ENCODE data around the gene KDM2A.

Gene KDM2A

DNA sequence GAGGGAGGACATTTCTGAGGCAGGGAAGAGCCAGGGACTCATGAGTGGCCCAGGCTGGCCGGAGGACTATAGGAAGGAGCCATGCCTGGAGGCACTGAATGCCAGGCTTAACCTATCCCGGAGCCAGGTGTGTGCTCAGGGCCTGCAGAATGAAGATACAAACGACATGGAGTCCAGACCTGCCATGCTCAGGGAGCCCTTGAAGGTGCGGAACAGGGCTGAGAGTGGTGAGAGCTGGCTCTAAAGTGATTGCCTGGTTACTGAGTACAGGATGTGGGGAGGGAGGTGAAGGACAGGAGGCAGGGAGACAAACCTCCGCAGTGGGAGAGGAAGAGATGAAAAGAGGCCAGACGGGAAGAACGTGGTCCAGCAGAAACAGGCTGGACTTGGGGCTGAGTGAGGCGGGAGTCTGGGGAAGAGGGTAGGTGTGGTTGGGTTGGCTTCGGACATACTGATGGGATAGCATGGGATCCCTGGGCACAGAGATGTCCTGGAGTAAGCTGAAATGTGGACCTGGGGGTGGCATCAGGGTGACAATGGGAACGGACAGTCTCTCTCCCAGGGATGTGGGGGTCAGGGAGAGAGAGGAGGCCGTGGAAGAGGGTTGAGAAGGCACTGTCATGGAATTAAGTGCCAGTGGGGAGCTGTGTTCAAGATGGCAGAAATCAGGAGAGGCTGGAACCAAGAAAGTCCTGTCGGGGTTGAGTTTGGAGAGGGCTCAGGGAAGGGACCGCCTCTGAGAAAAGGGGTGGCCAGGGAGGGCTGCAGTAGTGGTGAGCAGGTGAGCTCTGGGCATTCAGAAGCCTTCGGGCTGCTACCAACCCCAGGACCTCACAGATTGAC is 168.5 kb downstream of the KDM2A start:
- no peak for DNase-seq

DNA sequence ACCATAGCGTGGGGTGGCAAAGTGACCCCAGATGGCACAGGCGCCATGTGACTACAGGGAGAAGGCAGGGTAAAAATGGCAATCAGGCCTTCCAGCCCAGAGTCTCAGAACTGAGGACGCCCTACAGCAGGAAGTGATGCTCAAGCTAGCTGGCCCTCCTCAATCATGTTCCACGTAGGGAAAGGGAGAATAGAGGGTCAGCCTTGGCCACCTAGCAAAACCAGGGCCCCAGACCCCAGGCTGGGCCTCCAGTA is 169.1 kb downstream of the KDM2A start:
- no peak for DNase-seq

DNA sequence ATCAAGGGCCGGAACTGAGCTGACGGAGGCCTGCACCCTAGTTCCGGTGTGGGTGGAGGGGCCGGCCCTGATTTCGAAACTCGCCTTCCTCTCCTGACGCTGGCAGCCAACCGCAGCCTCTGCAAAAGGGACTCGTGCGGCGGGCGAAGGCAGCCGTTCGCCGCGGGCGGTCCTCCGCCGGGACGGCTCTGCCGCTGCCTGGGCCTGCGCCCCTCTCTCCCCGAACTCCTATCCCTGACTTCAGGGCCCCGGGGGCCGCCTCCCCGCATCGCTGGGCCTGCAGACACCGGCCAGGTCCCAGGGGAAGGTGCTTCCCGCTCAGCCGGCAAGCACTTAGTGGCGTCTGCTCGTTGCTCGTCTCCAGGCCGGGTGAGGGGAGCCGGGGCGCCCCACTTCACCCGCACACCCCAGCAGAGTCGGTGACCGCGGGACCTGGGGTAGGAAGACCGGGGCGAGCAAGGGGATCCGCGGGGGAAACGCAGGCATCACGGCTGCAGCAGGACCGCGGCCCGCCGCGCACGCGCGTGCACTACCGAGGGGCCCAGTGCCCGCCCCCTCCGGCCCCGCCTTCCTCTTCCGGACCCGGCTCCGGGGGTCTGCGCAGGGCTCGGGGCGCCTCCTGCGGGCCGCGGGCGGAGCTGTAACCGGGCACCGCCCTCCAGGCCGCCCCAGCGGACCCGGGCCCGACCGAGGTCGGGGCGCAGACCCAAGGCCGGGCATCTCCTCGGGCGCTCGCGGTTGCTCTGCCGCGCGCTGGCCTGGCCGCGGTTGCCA is 169.6 kb downstream of the KDM2A start:
- DNase-seq: peak; percentile 78

DNA sequence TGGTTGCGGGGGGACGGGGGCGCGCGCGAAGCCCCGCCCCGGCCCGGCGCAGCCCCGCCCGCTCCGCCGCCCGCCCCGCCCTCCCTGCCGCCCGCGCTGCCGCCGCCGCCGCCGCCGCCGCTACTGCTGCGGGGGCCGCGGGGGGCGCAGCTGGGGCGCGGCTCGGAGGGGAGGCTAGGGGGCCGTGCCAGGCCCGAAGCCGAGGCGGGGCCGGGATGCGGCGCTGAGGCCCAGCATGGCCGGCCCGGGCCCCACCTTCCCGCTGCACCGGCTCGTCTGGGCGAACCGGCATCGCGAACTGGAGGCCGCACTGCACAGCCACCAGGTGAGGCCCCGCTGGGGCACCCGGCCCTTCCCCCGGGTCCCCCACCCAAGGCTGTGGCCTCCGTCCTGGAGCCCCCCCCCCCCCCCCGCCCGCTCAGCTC is 170.2 kb downstream of the KDM2A start, which contains the start of gene ANKRD13D:
TSS of gene ANKRD13D (plus strand) at position 78 of the 425 bp plus-strand sequence. CDS start at position 236, 158 bp downstream.
- peak; percentile 64 for DNase-seq

DNA sequence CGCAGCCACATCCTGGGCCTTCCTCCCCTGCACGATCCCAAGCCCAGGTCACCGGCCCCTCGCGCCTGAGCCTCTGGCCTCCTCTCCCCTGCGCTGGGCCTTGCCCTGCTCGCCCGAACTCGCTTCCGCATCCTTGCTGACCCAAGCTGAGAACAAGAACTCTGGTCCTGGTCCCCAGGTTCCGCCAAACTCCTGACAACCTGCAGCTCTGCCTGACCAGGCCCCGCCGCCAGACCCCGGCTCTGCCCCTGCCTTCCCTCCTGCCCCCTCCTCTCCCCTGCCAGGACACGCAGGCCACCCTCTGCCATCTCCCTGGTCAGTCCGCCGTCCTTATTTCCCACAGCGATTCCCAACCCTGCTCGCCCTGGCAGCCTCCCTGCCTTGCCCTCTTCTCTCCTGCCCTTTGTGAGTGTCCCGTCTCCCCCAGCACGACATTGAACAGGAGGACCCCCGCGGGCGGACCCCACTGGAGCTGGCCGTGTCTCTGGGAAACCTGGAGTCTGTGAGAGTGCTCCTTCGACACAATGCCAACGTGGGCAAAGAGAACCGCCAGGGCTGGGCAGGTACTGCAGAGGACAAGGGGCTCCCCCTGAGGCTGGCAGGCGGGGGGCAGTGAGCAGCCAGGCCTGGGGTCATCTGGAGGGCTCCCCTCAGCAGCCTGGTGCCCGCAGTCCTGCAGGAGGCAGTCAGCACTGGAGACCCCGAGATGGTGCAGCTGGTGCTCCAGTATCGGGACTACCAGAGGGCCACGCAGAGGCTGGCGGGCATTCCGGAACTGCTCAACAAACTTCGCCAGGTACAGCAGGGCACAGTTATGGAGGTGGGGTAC is 170.8 kb downstream of the KDM2A start:
- DNase-seq: no peak

DNA sequence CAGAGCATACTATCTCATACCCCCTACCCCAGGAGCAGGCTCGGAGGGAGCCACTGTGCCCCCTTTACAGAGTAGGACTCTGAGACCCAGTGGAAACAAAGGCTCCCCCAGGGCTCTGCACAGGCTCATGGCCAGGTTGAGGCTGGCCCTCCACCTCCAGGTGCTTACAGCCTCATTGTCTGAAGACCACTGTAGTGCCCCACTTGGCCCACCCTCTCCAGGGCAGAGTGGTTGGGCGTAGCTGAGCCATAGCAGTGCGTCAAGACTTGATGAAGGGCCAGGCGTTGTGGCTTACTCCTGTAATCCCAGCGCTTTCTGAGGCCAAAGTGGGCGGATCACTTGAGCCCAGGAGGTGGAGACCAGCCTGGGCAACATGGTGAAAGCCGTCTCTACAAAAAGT is 171.7 kb downstream of the KDM2A start:
- no peak for DNase-seq

DNA sequence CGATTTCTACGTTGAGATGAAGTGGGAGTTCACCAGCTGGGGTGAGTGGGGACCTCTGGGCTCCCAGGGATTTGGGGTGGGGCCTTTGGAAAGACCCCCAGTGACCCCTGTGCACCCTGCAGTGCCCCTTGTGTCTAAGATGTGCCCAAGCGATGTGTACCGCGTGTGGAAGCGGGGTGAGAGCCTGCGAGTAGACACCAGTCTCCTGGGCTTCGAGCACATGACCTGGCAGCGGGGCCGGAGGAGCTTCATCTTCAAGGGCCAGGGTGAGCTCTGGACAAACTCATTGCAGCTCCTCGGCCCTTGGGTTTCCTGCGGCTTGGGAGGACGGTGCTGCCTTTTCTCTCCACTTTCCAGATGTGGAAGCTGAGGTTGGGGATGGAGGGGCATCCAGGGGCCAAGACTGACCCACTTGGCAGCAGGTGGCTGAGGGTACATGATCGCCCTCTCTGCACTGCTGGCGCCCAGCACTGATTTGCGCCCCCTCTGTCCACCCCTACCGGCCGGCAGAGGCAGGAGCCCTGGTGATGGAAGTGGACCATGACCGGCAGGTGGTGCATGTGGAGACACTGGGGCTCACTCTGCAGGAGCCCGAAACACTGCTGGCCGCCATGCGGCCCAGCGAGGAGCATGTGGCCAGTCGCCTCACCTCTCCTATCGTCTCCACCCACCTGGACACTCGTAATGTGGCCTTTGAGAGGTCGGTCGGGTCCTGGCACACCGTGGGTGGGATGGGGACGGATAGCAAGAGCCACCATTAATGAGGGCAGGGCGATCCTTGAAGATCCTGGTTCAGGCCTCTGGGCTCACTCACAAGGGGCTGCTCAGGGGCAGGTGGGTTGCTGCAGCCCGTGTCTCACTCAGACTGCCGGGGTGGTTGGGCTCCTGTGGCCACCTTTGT is 172.7 kb downstream of the KDM2A start:
- no peak for DNase-seq

DNA sequence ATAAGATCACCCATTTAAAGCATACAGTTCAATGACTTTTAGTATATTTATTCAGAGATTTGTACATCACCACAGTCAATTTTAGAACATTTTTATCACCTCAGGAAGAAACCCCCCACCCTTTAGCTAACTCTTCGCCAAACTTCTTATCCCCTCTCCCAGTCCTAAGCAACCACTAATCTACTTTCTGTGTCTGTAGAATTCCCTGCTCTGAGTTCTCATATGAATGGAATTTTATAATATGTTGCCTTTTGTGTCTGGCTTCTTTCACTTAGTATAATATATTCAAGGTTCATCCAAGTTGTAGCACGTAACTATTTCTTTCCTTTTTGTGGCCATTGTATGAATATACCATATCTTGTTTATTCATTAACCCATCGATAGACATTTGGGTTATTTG is 173.6 kb downstream of the KDM2A start:
- DNase-seq: no peak

DNA sequence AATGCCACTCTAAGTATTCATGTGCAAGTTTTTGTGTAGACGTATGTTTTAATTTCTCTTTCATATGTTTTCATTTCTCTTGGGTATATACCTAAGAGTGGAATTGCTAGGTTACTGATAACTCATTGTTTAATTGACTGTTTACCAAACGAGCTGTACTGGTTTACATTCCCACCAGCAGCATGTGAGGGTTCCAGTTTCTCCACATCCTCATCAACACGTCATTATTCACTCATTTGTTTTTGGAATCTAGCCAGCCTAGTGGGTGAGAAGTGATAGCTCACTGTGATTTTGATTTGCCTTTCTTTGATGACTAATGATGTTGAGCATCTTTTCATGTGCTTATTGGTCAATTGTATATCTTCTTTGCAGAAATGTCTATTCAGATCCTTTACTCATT is 174.0 kb downstream of the KDM2A start:
- DNase-seq: no peak

DNA sequence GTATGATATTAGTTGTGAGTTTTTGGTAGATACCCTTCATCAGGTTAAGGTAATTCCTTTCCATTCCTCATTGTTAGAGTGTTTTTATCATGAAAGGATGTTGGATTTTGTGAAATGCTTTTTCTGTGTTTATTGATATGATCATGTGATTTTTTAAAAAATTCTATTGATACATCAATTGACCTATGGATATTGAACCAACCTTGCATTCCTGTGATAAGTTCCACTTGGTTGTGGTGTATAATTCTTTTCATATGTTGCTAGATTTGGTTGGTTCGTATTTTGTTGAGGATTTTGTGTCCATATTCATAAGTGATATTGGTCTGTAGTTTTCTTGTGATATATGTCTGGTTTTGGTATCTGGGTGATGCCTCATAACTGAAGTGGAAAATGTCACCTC is 176.8 kb downstream of the KDM2A start:
- no peak for DNase-seq

DNA sequence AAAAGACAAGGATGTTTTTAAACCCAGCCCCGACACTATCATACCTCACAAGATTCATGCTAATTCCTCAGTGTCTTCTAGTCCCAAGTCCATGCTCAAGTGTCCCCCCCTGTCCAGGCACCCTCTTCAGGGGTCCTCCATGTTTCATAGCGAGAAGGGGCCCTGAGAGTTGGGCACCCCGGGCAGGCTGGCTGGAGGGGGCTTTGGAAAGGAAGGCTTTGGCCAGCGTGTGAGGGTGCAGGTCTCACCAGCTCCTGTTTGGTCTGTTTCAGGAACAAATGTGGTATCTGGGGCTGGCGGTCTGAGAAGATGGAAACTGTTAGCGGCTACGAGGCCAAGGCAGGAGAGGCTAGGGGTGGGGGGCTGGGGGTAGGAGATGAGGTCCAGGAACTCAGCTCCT is 179.7 kb downstream of the KDM2A start:
- no peak for DNase-seq

DNA sequence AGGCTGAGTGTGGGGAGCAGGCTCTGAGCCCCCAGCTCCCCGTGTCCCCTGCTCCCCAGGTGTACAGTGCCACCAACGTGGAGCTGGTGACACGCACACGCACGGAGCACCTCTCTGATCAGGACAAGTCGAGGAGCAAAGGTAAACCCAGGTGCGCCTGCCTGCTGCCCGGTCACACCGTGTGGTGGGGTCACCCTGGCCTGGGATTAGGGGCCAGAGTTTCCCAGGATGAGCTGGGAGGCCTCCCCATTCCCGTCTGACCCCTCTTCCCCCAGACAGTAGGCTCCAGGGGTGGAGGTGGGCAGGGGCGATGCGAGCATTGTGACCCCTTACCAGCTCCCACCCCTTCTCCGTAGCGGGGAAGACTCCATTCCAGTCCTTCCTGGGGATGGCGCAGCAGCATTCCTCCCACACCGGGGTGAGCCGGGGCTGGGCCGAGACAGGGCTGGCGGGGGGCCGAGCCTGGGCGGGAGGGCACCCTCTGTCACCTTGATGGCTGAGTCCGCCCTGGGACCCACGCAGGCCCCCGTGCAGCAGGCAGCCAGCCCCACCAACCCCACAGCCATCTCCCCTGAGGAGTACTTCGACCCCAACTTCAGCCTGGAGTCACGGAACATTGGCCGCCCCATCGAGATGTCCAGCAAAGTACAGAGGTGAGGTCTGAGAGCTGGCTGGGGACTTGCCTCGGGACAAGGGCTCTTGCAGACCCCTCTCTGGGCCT is 180.6 kb downstream of the KDM2A start:
- no peak for DNase-seq

DNA sequence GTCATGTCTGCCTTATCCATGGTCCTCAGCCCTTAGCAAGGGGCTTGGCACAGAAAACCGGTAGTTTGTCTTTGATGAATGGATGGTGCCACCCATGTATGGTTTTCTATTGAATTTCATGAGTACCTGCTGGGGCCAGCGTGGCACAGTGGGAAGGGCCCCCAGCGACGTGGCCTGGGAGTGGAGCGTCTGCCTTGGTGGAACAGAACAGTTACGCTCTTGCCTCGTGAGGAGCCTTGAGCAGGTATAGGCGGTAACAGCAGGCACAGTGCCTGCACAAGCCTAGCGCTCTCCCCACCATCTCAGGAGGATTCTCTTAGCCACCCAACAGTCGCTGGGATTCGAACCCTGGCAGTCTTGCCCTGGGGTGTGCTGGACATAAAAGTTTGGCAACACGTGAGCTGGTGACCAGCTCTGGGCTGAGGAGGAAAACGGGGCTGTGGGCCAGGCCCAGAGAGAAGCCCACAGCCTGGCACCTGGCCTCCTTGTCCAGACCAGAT is 181.2 kb downstream of the KDM2A start:
- no peak for DNase-seq

DNA sequence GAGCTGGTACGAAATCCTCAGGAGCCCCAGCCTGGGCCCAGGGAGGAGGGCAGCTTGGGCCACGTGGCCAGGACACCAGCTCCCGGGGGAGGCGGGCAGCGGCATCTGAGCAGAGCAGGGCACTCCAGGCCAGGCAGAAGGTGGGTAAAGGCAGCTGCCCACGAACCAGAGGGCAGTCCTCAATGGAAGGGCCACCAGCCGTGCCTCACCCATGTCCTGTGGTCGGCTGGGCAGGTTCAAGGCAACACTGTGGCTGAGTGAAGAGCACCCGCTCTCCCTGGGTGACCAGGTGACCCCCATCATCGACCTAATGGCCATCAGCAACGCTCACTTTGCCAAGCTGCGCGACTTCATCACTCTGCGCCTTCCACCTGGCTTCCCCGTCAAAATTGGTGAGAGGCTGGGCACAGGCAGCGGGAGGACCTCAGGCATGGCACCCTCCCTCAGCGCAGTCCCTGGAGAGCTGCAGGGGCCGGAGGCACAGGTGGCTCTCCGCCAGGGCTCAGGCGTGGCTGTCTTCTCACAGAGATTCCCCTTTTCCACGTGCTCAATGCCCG is 181.8 kb downstream of the KDM2A start:
- no peak for DNase-seq

DNA sequence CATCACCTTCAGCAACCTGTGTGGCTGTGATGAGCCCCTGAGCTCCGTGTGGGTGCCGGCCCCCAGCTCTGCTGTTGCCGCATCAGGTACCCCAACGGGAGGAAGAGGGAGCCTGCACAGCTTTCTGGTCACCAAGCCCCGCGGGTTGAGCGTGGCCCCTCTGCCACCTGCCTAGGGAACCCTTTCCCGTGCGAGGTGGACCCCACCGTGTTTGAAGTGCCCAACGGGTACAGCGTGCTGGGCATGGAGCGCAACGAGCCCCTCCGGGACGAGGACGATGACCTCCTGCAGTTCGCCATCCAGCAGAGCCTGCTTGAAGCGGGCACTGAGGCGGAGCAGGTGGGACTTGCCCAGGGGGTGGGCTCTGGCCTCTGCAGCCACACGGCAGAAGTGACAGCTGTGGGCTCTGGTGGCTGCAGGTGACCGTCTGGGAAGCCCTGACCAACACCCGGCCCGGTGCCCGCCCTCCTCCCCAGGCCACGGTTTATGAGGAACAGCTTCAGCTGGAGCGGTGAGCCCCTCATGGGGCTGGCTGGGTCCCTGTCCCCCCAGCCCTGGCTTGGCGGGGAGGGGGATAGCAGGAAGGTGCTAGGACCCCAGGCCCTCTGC is 182.4 kb downstream of the KDM2A start:
- no peak for DNase-seq

DNA sequence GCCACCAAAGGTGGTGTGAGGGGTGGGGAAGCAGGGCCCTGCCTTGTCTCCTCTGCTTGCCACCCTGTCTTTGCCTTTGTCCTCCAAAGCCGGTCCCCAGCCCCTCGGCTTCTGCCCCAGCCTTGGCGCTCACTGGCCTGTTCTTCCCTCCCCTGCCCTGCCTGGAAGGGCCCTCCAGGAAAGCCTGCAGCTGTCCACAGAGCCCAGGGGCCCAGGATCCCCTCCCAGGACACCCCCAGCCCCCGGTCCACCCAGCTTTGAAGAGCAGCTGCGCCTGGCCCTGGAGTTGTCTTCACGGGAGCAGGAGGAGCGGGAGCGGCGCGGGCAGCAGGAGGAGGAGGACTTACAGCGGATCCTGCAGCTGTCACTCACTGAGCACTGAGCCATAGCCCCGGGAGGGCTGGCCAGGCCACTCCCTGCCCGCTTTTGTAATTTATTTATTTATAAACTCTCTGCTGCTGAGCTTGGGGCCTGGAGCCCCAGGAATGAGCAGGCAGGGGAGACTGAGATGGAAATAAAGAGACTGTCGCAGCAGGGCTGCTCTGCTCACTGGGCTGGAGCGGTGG is 183.0 kb downstream of the KDM2A start:
- no peak for DNase-seq

DNA sequence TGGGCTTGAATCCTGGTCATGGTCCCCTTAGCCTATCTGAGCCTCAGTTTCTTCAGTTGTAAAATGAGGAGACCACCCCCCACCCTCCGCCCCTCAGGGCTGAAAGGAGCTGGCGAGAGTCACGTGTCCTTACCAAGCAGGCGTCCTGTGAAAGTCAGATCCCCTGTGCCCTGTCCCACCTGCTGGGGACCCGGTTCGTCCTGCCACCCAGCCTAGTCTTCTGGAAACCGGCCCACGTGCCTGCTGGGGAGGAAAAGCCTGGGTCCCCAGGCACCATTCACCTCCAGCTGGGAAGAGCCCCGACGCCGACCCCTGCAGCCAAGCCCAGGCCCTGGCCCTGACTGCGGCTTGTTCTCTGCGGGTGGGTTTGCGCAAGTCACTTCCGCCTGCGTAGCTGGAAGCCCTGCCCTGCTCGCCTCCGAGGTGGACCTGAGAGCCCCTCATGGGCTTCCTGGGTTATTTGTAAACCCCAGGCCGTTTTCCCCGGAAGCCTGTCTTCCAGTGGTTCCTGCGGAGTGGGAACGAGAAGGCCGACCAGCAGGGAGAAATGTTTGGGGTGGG is 183.6 kb downstream of the KDM2A start:
- no peak for DNase-seq

DNA sequence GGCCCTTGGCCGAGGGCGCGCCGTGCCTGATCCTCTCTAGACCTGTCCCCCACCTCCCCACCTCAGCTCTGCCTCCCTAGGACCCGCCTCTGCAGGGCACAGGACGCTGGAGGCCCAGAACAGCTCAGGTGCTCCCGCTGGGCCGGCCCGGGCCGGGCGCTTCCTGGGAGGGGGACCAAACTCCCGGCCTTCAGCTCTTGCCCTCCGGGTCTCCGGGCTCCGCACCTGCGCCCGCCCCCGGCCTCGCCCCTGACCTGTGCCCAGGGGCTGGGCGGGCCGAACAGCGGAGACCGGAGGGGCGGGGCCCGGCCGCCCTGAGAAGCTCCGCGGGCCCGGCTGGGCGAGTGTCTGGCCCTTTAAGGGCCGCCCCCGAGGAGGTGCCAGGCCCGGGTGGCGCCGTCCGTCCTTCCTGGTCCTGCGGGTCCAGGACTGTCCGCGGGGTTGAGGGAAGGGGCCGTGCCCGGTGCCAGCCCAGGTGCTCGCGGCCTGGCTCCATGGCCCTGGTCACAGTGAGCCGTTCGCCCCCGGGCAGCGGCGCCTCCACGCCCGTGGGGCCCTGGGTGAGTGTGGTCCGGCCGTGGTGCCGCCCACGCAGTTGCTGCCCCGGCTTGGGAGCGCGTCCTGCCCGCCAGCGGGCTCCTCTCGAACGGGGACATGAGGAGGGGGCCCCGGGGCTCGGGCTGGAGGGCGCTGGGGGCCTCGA is 184.2 kb downstream of the KDM2A start, which contains the start of gene SSH3:
TSS of gene SSH3 (plus strand) at position 399 of the 703 bp plus-strand sequence. CDS start at position 495, 96 bp downstream.
- no peak for DNase-seq

DNA sequence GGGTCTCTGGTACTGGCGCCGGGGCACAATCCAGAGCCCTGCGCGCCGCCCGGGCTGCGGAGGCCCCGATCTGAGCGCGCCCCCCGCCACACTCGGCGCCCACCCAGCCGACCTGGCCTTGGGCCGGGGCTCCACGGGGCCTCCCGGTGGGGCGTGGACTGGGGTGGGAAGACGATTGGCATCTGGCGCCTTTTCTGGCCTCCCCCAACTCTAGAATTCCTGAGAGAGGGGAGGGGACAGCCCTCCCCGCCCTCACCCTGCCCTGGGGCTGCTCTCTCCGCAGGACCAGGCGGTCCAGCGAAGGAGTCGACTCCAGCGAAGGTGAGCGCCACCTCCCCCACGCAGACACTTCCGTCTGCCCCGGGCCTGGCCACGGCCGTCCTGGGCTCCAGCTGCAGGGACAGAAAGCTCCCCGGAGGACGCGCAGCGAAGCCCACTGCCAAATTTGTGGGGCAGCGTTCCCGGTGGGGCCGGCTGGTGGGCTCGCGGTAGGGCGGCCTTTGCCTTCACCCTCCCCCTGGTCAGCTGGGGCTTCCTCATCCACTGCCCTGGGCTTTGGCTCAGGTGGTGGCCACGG is 184.9 kb downstream of the KDM2A start:
- DNase-seq: no peak

Measured in NCI-H1048 (cell line).